Measurements from ENCODE around the gene FAT1.
"Not testable (repeated sequence)": the region's sequence is repeated elsewhere in the genome, so short reads cannot be mapped to it uniquely, and the experiment has no call there.

FAT1 gene

GRCh38 chr4:186765138-186765537, 41.5 kb upstream of the FAT1 start:
- DNase-seq (ENCODE audit: extremely low read depth, low read depth), result no peak
- TF ChIP-seq CTCF (IDR thresholded peaks at IDR 0.05; ENCODE audit: low read depth, low read length), result no peak

GRCh38 chr4:186764457-186764856, 40.8 kb upstream of the FAT1 start:
- no peak for TF ChIP-seq CTCF (IDR thresholded peaks at IDR 0.05; ENCODE audit: low read depth, low read length)

GRCh38 chr4:186762865-186763264, 39.2 kb upstream of the FAT1 start:
- TF ChIP-seq CTCF (IDR thresholded peaks at IDR 0.05; ENCODE audit: low read depth, low read length), result no peak
- no peak for DNase-seq (ENCODE audit: extremely low read depth, low read depth)

More at GRCh38 chr4:186764457-186764856, 40.8 kb upstream of the FAT1 start:
- DNase-seq (ENCODE audit: extremely low read depth, low read depth), result no peak

- TF ChIP-seq CTCF (IDR thresholded peaks at IDR 0.05; ENCODE audit: low read depth, low read length), result no peak
- DNase-seq (ENCODE audit: extremely low read depth, low read depth), result no peak
These were observed 38.7 kb upstream of the FAT1 start for GRCh38 chr4:186762361-186762760.

GRCh38 chr4:186761956-186762355, 38.3 kb upstream of the FAT1 start:
- DNase-seq (ENCODE audit: extremely low read depth, low read depth), result not testable (repeated sequence)

- no peak for TF ChIP-seq CTCF (IDR thresholded peaks at IDR 0.05; ENCODE audit: low read depth, low read length)
- no peak for DNase-seq (ENCODE audit: extremely low read depth, low read depth)
These were observed 37.7 kb upstream of the FAT1 start for GRCh38 chr4:186761393-186761792.

- TF ChIP-seq CTCF (IDR thresholded peaks at IDR 0.05; ENCODE audit: low read depth, low read length), result no peak
- DNase-seq (ENCODE audit: extremely low read depth, low read depth), result peak; percentile 39
These were observed 36.9 kb upstream of the FAT1 start for GRCh38 chr4:186760576-186760975.

- no peak for TF ChIP-seq CTCF (IDR thresholded peaks at IDR 0.05; ENCODE audit: low read depth, low read length)
- DNase-seq (ENCODE audit: extremely low read depth, low read depth), result no peak
These were observed 36.3 kb upstream of the FAT1 start for GRCh38 chr4:186759990-186760389.
